HG02884 (cell line): ENCODE measurements around the gene RORB.

ENCODE experiments used
- ATAC-seq: cut with Tn5 transposase; IDR thresholded peaks from one replicate; pipeline ENCODE4 v1.9.1; 2021; ENCODE audit warnings: mild to moderate bottlenecking, moderate library complexity; ENCODE audit not compliant: unreplicated experiment

Gene RORB

DNA sequence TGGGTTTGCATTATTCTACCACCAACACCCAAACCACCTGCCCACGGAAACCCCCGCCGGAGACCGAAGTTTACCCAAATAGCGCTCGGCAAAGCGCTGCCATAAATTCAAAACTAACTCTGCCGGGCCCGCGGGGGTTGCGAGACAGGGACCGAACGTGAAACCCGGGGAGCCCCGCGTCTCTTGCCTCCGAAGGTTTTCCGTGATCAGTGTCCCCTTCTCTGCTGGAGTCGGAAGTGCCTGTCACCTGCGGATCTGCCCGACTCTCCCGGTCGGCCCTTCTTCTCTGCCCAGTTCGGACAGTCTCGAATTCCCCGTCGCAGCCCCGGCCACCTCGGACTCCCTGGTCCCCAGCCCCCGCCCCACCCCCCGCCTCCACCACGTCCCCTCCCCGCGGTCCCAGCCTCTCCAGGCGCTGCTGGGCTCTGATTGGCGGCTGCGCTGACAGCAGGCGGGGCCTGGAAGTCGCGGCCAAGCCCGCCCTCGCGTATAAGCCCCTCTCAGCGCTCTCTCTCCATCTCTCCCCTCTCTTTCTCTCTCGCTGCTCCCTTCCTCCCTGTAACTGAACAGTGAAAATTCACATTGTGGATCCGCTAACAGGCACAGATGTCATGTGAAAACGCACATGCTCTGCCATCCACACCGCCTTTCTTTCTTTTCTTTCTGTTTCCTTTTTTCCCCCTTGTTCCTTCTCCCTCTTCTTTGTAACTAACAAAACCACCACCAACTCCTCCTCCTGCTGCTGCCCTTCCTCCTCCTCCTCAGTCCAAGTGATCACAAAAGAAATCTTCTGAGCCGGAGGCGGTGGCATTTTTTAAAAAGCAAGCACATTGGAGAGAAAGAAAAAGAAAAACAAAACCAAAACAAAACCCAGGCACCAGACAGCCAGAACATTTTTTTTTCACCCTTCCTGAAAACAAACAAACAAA lies at the start of gene RORB:
Gene RORB (plus strand): TSS at position 517 of the 929 bp plus-strand sequence. CDS start 642 bp downstream, outside the sequence.
- ATAC-seq = peak; percentile 90

DNA sequence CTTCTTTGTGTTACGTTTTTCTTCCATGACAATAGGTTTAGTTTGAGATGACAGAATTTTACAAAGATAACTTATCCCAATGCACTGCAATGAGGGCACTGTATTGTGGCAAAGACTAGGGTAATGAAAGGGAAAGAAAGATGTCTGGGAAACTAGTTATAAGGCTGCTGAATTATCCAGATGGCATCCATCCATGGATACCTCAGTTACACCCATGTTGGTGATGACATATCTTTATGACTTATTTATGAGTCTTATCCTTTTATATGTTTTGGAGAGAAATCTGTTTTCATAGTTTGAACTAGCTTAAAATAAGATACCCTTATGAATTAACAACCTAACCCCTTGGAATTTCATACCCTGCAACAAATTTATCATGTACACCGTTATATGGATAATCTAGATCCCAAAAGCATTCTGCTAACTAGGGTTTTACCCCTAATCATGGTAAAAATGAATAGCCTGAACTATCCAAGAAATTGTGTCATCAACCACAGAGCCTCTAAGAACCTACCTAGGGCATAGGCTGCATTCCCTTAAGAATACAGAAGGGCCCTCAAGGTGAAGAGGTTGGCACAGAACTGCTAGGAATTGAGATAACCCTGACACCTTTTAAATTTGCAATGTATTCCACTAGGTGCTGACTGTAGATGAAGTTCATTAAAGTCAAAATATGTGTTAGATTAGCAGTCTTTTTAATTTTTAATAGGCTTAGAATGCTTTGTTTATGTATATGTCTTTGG lies 49.5 kb upstream of the RORB start:
- no peak for ATAC-seq

DNA sequence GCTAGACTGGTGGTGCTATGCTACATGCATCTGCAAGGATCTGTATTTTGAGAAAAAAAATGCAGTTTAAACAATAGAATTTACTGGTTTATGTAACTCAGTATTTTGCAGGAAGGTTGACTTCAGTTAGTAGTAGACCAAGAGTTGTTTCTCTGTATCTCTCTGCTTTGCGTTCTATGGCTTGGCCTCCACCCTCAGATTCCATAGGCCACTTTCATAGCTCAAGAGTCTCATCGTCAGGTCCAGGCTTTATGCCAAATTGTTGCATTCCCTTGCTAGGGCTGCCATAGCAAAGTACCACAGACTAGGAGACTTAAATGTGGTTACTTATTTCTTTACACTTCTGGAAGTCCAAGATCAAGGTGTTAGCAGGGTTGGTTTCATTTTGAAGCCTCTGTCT lies 48.1 kb upstream of the RORB start:
- ATAC-seq = no peak

DNA sequence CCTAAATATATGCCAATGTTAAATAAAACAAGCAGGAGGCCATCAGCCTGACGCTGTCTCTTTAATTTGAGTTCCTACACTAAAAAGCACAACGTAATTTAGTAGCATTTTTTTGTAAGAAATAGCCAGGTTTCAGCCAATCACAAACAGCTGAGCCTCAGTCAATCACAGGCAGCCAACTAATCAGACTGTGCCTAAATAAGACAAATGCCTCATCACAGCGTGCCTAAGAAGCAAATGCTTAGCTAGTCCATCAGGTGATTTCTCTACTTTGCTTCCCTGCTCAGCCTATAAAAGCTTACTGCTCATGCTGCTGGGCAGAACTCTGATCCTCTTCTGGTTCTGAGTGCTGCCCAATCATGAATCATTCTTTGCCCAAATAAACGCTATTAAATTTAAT lies 38.3 kb upstream of the RORB start:
- ATAC-seq = no peak

DNA sequence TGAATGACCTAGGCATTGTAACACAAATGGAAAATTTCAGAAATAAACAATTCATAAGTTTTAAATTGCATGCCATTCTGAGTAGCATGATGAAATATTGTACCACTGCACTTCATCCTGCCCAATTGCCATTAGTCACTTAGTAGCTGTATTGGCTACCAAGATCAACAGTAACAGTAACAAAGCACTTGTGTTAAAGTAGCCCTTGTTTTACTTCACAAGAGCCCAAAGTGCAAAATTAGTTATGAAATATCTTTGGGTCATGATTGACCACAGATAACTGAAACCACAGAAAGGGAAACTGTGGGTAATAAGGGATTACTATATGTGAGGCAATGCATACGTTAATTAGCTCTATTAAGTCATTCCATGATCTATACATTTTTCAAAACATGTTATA lies 33.3 kb upstream of the RORB start:
- ATAC-seq = no peak

DNA sequence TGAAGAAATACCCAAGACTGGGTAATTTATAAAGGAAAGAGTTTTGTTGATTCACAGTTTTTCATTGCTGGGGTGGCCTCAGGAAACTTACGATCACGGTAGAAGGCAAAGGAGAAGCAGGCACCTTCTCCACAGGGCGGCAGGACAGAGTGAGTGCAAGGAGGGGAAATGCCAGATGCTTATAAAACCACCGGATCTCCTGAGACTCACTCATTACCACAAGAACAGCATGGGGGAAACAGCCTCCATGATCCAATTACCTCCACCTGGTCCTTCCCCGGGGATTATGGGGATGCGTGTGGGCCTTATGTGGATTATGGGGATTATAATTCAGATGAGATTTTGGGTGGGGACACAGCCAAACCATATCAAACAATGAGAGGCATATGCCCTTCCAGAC lies 18.5 kb upstream of the RORB start:
- ATAC-seq = no peak

DNA sequence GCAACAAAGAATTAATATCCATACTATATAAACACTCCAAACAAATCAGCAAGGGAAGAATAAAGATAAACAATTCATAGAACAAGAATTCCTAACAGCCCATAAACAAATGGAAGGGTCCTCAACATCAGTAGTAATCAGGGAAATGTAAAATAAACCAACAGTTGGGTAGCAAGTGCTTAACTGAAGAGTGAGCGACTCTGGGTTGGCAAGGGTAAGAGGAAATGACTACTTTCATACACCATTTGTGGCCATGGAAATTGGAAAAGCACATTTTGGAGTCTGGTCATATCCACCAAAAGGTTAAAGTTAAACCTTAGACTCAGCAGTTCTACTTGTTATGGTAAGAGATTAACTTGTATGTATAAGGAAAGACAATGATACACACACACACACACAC lies 17.4 kb upstream of the RORB start:
- no peak for ATAC-seq

DNA sequence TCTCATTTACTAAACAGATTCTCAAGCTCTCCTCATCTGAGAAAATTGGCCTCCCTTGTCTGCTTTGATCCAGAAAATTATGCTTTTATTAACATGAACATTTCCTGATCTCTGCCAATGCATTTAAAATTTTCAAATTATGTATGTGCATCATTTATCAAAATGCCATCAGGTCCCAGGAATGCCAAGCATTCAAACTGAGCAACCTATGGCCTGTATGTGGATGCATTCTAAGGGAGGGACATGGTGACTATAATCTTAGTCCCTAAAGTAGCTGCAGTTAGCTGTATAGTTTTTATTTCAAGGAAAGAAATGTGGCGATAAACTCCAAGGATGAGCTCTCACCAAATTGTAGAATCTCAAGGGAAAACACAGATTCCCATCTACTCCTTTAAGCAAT lies 9.7 kb upstream of the RORB start:
- no peak for ATAC-seq

DNA sequence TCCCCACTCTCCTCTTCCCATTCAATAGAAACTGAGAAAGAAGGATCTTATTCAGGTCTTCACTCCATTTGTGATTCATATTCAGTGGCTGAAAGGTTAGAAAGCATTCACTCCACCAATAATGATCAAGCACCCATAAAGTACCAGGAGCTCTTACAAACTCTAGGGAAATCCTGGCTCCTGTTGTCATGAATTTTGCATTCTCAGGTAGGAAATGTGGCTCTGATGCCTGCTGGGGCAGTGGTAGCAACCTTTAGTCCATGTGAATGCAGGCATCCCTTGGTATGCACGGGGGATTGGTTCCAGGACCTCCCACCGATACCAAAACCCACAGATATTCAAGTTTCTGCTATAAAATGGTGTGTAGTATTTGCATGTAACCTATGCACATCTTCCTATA lies 3.6 kb upstream of the RORB start:
- ATAC-seq = no peak

DNA sequence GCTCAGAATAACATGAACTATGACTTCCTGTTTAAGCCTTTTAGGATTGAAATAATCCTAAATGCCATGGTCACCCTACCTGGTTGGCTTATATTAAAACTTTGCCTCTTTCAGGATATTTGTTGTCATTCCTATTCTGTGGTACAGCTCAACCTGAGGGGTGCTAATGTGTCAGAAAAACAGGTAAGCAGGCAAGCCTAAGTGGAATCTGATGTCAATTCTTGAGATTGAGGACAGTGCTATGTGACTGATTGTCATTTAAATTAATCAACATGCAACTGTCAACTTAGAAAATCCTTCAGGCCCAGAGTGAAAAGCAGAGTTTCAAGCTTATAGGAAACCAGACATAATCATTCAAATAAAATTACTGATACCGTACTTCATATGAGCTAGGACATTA lies 2.6 kb upstream of the RORB start:
- ATAC-seq = no peak

DNA sequence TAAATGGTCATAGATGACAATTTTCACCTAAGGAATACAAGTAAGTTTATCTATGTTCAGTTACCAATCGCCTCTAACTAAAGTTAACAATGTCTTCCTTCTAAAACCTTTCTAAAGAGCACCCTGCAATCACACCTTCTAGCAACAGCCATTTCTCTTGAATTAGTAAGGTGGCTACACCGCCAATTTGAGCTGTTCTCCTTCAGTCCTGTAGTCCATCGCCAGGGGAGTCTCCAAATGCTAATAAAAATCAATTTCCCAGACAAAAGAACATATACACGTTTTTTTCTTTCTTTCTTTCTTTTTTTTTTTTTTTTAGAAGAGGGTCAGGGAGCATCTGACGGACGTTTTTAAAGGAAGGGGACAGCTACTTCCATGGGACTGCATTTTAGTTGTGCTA lies 729 bp upstream of the RORB start:
- ATAC-seq = no peak

DNA sequence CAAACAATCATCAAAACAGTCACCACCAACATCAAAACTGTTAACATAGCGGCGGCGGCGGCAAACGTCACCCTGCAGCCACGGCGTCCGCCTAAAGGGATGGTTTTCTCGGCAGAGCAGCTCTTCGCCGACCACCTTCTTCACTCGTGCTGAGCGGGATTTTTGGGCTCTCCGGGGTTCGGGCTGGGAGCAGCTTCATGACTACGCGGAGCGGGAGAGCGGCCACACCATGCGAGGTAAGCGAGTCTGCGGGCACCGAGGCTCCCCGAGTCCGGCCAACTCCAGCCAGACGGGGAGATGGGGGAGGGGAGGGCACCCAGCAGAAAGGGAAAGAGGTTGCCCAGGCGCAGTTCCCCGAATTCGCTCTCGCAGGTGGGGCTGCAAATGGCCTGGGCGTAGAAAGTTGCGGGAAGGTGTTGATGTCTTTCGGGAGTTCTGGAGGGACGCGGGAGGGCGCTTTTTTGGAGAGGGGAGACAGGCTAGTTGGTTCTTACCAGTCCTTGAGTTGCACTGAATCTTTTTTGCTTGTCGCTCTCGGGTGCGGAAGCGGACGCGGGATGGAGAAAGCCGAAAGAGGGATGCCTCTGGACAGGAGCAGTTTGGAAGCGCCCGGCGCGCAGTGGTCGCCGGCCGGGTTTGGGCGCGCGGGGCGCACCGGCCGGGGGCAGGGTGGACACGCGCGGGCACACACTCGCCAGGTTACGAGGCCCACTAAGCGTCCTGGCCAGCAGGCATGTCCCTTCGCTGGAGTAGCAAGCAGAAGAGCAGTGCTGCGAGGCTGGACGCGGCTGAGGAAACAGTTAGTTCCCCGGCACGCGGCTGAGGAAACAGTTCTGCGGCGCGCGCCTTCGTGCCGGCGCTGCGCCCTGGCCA lies 849 bp downstream of the RORB start:
- no peak for ATAC-seq

DNA sequence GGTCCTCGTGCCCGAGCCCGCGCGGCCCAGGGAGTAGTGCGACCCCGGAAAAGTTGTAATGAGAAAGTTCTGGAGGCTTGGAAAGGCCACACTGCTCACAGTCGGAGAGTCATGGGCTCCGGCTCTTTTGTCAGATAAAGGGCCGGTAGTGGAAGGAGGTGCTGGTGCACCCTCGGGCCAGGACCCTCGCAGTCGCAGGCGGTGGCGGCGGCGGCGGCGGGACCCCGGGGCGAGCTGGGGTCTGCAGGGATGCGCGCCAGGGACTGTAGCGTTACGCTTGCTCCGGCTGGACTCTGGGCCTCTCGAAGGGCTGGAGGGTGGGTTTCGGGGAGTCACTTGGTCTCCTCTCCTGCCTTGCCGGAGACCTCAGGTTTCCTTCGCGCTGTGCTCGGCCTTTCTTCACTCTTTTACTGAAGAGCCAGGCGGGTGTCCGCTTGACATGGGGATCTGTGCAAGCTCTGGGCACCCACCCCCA lies 1.5 kb downstream of the RORB start:
- no peak for ATAC-seq

DNA sequence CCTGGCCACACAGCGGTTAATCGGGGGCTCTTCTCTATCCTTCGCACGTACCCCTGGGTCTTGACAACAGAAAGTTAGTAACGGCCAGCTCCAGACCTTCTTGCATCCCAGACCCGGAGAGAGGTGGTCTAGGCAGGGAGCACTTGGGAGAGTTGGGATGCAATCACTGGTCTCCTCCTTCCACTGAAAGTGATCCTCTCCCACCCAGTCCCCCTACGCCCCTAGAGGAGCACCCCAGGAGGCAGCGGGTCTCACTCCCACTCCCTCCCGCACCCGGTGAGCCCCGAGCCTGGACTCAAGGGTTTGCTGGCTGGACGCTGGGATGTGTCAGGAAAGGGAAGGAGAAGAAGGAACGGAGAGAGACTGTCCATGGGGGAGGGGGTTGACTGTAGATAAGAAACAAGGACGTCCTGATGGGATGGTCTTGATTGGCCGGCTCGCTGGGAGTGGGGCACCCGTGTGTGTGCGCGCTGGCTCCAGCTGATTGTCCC lies 2.0 kb downstream of the RORB start:
- no peak for ATAC-seq

DNA sequence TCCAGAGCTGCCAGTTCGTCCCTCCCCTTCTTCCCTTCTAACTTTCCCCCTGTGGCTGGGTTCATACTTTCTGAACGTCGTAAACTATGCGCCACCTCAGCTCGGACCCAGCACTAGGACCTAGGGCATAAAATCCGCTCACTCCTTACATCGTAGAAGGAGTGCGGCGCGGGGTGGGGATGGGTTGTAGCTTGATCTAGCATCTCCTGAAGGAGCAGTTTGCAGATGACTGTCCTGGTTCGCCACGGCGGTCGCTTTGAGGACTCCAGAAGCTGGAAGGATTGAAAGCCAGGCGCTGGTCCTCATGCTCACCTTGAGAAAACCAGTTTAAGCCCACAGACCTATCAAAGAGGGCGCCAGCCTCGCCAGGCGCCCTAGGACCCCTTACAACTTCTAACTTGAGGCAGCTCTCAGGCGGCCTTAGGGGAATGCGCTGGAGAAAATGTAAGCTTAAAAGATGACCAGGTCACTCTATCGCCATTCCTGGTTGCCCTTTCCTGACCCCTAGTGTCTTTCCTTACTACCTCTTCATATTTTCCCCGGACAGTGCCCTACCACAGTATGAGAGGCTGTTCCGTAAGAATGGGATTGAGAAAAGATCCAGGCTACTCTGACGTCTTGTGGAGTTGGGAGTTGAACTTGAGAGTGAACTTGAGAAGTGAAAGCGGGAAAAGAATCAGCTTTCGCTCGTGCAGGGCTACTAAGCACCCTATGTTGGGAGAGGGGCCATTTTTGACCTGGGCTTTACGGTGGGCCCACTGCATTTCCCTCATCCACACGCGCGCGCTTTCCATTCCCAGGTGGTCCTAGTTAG lies 2.8 kb downstream of the RORB start:
- no peak for ATAC-seq

DNA sequence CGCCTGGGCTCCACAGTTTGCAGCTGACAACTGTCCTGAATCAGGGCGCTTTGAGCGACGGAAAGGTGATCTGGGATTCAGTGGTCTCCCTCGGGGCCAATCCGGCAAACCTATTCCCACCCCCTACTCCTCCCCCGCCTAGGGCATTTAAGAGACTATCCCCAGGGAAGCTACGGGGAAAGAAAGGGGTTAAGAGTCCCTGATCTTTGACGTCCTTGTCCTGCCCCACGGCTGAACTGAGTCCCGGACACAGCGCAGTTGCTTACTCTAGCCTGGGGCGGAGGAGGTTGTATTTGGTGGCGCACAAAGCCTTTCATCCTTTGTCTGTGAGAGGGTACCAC lies 3.4 kb downstream of the RORB start:
- no peak for ATAC-seq

DNA sequence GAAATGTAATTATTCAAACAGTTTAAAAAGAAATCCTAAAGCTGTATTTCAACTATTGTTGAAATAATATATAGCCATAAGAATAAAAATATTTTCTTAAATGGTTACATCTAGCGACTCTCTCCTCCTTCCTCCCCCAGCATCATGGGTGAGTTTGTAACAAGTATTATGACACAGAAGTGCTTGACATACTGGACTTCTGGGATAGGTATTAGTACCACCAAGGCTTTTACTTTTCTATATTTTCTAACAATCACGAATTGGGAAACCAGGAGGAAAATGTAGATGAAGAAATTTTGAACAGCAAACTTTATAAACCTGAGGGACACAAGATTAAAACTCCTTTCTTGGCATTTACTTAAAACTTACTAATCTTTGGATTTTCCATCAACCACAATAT lies 4.4 kb downstream of the RORB start:
- ATAC-seq = no peak

DNA sequence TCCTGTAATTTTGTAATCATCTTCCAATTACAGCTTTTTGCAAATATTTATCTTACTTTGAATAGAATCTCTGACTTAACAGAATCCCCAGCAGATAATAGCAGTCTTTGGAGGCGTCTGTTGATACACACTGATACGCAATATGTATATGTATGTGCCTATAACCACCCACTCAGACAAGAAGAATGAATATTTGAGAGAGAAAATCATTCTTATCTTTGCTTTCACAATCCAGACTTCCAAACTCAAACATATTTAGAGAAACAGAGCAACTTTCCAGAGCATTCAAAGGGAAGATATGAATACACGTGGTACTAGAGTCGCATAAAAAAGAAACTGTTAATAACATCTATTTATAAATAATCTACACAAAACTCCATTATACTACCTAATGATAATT lies 6.1 kb downstream of the RORB start:
- no peak for ATAC-seq

DNA sequence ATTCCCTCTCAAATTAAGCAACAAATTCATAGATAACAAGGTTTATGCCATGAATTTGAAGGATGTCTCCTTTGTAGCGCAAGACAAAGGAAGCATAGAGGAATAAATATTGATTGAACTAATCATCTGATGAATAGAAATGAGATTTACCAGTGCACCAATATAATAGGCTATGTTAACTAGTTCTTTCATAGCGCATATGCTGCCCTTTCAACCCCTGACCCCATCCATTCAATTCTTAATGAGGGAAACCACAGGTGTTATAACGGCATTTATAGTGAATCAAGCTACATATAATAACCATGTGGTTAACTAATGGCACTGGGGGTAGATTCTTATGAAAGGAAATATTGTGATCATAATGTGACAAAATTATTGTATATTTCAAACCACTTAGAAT lies 6.5 kb downstream of the RORB start:
- no peak for ATAC-seq

DNA sequence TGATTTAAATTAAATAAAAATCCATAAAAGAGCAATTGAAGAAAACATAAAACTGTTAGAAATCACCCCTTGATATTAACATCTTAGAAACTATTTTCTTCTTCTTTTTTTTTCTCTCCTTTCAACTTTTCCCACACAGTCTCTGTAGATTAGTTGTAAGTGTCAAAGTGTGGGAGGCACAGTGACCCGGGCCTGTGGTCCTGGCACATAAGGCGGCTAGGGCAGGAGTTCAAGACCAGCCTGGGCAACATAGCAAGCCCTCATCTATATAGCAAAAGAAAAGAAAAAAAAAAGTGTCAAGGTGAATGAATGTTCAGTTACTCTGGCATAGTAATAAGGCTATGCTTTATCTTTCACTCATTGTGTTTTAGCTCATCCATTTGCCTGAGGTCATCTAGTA lies 14.2 kb downstream of the RORB start:
- ATAC-seq = no peak
